HepG2 (cell line): ENCODE measurements around the gene TJP1. TPM values are rescaled to one million over a fixed set of nuclear protein-coding genes. Genes with fewer than 3 reads are reported as not detected.

Source experiments
- ATAC-seq: fragments of 200-7000 bp; cut with Tn5 transposase; 3 replicates; pipeline ENCODE4 v1.9.1; 2020; ENCODE audit warnings: mild to moderate bottlenecking, moderate library complexity
- BruUV-seq: library from RNA; stranded (reverse); fragments of 400-500 nt; replicated peaks from 2 replicates; lab custom pipeline; 2021; lab: Mats Ljungman, UMichigan
- CTCF ChIA-PET: fragments of 300-600 bp; formaldehyde crosslinking; extraction: SDS; loops from one replicate; lab custom pipeline; 2021; ENCODE audit warnings: low total read pairs, inconsistent platforms, low intra/inter-chr PET ratio; lab: Yijun Ruan, JAX
- POLR2A ChIA-PET: fragments of 350-600 bp; sonication (Branson Sonifier 250); formaldehyde crosslinking; loops from one replicate; lab custom pipeline; 2020; ENCODE audit warnings: antibody characterized with exemption, inconsistent platforms; lab: Yijun Ruan, JAX
- DNase-seq: peaks from one replicate; pipeline ENCODE4 v3.0.0-alpha.2; 2015; ENCODE audit warnings: low spot score
- FAIRE-seq: peaks from 3 replicates; lab custom pipeline; 2011; peaks lifted over from hg19 to GRCh38; lab: Jason Lieb, UNC
- H2AFZ ChIP-seq: one replicate; pipeline ENCODE4 v1.6.1; 2011; ENCODE audit warnings: low read length, inconsistent platforms
- H3K27ac ChIP-seq: fragments of 300-600 bp; 3 replicates; pipeline ENCODE4 v1.8.0; 2011; ENCODE audit warnings: mixed run types, mild to moderate bottlenecking, mixed read lengths, low read length, inconsistent platforms; ENCODE audit not compliant: insufficient read depth; ENCODE audit errors: extremely low read length
- H3K27me3 ChIP-seq, 2 experiments: fragments of 200-600 bp in 1 of 2; 2 replicates in 1 of 2; 3 replicates in 1 of 2; pipeline versions ENCODE4 v1.6.0 to v1.8.0; 2011; ENCODE audit warnings: low read length in 2 of 2, mild to moderate bottlenecking in 2 of 2, moderate library complexity in 2 of 2, inconsistent platforms in 1 of 2; ENCODE audit not compliant: insufficient read depth in 2 of 2, control insufficient read depth in 1 of 2
- H3K36me3 ChIP-seq, 2 experiments: fragments of 200-600 bp in 1 of 2; replicated peaks in 1 of 2; 2 replicates in 1 of 2; 3 replicates in 1 of 2; pipeline versions ENCODE4 v1.5.1 to v1.8.0; 2011; ENCODE audit warnings: low read length in 2 of 2, inconsistent platforms in 1 of 2; ENCODE audit not compliant: insufficient read depth in 2 of 2, control insufficient read depth in 1 of 2
- H3K4me1 ChIP-seq: 2 replicates; pipeline ENCODE4 v1.5.1; 2012; ENCODE audit warnings: low read length, inconsistent platforms; ENCODE audit not compliant: insufficient read depth
- H3K4me2 ChIP-seq: 2 replicates; pipeline ENCODE4 v1.6.0; 2011; ENCODE audit warnings: low read depth, low read length, inconsistent platforms
- H3K4me3 ChIP-seq, 3 experiments: fragments of 200-600 bp in 1 of 3; sonication (generic), shearing (Covaris generic) in 1 of 3; replicated peaks in 1 of 3; 2 replicates each; pipeline ENCODE4 v1.5.1; 2011 to 2016; ENCODE audit warnings: low read length in 3 of 3, inconsistent platforms in 2 of 3, low read depth in 2 of 3, mild to moderate bottlenecking in 2 of 3, control low read depth in 1 of 3, mixed read lengths in 1 of 3; ENCODE audit not compliant: insufficient read depth in 1 of 3
- H3K79me2 ChIP-seq: one replicate; pipeline ENCODE4 v1.6.1; 2011; ENCODE audit warnings: low read length, inconsistent platforms; ENCODE audit not compliant: insufficient read depth
- H3K9ac ChIP-seq: 2 replicates; pipeline ENCODE4 v1.6.0; 2011; ENCODE audit warnings: mild to moderate bottlenecking, low read depth, low read length, inconsistent platforms; ENCODE audit not compliant: insufficient read depth
- H3K9me3 ChIP-seq: 2 replicates; pipeline ENCODE4 v1.5.1; 2012; ENCODE audit warnings: mild to moderate bottlenecking, low read length
- H4K20me1 ChIP-seq: 2 replicates; pipeline ENCODE4 v1.6.0; 2011; ENCODE audit warnings: inconsistent platforms, mild to moderate bottlenecking, low read length, moderate library complexity; ENCODE audit not compliant: insufficient read depth
- SNAPC4 ChIP-seq: sonication (generic); formaldehyde crosslinking; IDR thresholded peaks from 2 replicates; pipeline ENCODE4 v1.4.0; 2020; ENCODE audit warnings: mild to moderate bottlenecking, missing genetic modification reagents
- TFDP2 ChIP-seq: sonication (generic); formaldehyde crosslinking; IDR thresholded peaks from 2 replicates; pipeline ENCODE4 v1.4.0; 2020; ENCODE audit warnings: missing genetic modification reagents
- ZBTB21 ChIP-seq: sonication (generic); formaldehyde crosslinking; IDR thresholded peaks from 2 replicates; pipeline ENCODE4 v1.4.0; 2020; ENCODE audit warnings: missing genetic modification reagents
- WGBS: methylation state at CpG from one replicate; pipeline ENCODE4 v1.1.6; 2017; ENCODE audit warnings: low lambda C conversion rate; 5-methylcytosine and 5-hydroxymethylcytosine counted together
- in situ Hi-C: cut with HindIII; loops from 2 replicates; pipeline ENCODE4 v1.10.0; 2017; ENCODE audit warnings: low pct_unique_long_range_greater_than_20kb; ENCODE audit not compliant: extremely low pct_ligation_motif_present
- intact Hi-C: fragments of 100-400 bp; cut with micrococcal nuclease; formaldehyde crosslinking; loops from one replicate; pipeline ENCODE4 v1.10.0; 2022; ENCODE audit not compliant: unreplicated experiment
- polyA plus RNA-seq, 8 experiments: library from polyadenylated mRNA; depleted of rRNA in 3 of 8; stranded (reverse) in 7 of 8; unstranded in 1 of 8; fragments of >200 nt; fragmentation: Illumina TruSeq in 4 of 8; extraction: Trizol in 4 of 8; gene quantifications; 2 replicates each; pipeline versions ENCODE4 v1.2.1 to v1.2.3, GENCODE V29; 2011 to 2016; ENCODE audit warnings: low read depth in 4 of 8, missing spikeins in 1 of 8, mixed read lengths in 1 of 8; ENCODE audit not compliant: insufficient read depth in 1 of 8
- total RNA-seq, 5 experiments: library from RNA; depleted of rRNA; stranded (reverse); fragments of >200 nt; fragmentation: Illumina TruSeq; extraction: Trizol; gene quantifications; 2 replicates each; pipeline ENCODE4 v1.2.3, GENCODE V29; 2016; ENCODE audit warnings: low read depth in 1 of 5

Gene TJP1
- total and polyA plus RNA-seq, 2 of the 13 experiments (the other 11 are each of a cell fraction or from before 2014, with no cell fraction given) = 25.9 to 27.1 TPM

- no TSS peak for BruUV-seq
- in situ Hi-C loops (no loop called here), intact Hi-C loops (no loop called here)
- peaks cover 22% of the 10 kb centered on the region for H3K4me1 ChIP-seq
- H3K36me3 ChIP-seq = no peaks in the 10 kb centered on the region
- H3K9me3 ChIP-seq = no peaks in the 10 kb centered on the region
- TF ChIP-seq ZBTB21 (CRISPR knock-in tag) (no peak), TFDP2 (no peak), SNAPC4 (CRISPR knock-in tag) (no peak)
- WGBS = 80% methylated on average over 13 of the region's 26 CpGs
- FAIRE-seq (no peak), DNase-seq (no peak), ATAC-seq (peak; percentile 10)
- no peaks in the 10 kb centered on the region for H3K79me2 ChIP-seq
- no peaks in the 10 kb centered on the region for H3K27me3 ChIP-seq
- H3K4me3 ChIP-seq = no peak overlapping the region
- H4K20me1 ChIP-seq = no peaks in the 10 kb centered on the region
- no peak overlapping the region for H2AFZ ChIP-seq
- no peak overlapping the region for H3K4me2 ChIP-seq
- POLR2A ChIA-PET = no interaction called here
- H3K9ac ChIP-seq = no peak overlapping the region
- no peak overlapping the region for H3K27ac ChIP-seq
- CTCF ChIA-PET = no interaction called here
Measured at GRCh38 chr15:29688506-29689286, 133.6 kb downstream of the TJP1 start.
